Measurements from ENCODE around the gene STKLD1.

STKLD1 gene

DNA sequence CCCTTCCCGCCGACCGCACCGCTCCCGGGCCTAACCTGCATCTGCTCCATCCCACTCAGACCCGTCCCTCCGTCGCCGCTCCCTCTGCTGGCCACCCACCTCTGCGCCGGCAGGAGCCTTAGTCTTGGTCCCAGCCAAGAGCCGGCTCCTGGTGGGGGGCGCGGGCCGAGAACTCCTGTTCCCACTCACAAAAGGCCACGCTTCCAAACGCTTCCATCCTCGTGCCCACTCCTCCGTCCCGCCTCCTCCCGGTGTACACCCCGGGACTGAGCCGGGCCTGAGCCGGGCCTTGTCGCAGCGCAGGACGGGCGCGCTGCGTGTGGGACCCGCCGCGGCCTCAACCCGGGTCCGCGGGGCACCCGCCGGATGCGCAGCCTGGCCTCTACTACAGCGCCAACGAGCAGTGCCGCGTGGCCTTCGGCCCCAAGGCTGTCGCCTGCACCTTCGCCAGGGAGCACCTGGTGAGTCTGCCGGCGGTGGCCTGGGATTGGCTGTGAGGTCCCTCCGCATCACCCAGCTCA is 53.5 kb downstream of the STKLD1 start:
- H3K4me3 ChIP-seq (ENCODE audit: low read depth, low read length): no peak overlapping the region
- DNase-seq (ENCODE audit: low read depth, low spot score): no peak
- POLR2A ChIA-PET: no interaction called here
- CTCF ChIA-PET: interaction anchor here (1.5 kb wide), 1 partner anchor 10 kb away, joined by 5 read pairs; no protein-coding TSS in a partner anchor
- TF ChIP-seq, protein P1, sequence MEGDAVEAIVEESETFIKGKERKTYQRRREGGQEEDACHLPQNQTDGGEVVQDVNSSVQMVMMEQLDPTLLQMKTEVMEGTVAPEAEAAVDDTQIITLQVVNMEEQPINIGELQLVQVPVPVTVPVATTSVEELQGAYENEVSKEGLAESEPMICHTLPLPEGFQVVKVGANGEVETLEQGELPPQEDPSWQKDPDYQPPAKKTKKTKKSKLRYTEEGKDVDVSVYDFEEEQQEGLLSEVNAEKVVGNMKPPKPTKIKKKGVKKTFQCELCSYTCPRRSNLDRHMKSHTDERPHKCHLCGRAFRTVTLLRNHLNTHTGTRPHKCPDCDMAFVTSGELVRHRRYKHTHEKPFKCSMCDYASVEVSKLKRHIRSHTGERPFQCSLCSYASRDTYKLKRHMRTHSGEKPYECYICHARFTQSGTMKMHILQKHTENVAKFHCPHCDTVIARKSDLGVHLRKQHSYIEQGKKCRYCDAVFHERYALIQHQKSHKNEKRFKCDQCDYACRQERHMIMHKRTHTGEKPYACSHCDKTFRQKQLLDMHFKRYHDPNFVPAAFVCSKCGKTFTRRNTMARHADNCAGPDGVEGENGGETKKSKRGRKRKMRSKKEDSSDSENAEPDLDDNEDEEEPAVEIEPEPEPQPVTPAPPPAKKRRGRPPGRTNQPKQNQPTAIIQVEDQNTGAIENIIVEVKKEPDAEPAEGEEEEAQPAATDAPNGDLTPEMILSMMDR (IDR thresholded peaks at IDR 0.05; ENCODE audit: insufficient read depth, low read length, missing control alignments): peak; percentile 68

DNA sequence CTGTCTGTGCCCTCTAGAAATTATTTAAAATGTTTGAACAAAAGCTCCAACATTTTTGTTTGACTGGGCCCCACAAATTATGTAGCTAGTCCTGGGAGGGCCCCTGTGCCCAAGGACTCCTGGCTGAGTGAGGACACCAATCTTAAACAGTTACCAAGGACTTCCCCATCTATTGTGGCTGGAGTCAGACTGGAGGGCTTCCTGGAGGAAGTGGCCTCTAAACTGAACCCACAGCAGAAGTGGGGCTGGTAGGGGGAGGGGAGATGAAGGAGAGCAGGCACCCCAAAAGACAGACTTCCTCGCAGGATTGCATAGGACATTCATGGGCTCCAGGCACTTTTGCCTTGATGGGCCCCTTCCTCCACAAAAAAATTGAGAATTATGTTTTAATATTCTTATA is 54.1 kb downstream of the STKLD1 start:
- TF ChIP-seq, protein P1 (IDR thresholded peaks at IDR 0.05; ENCODE audit: insufficient read depth, low read length, missing control alignments): no peak
- ChIA-PET CTCF (interaction anchor here (1.5 kb wide), 1 partner anchor 9 kb away, joined by 5 read pairs; no protein-coding TSS in a partner anchor), POLR2A (no interaction called here)
- no peak overlapping the region for H3K4me3 ChIP-seq (ENCODE audit: low read depth, low read length)
- DNase-seq (ENCODE audit: low read depth, low spot score): no peak

DNA sequence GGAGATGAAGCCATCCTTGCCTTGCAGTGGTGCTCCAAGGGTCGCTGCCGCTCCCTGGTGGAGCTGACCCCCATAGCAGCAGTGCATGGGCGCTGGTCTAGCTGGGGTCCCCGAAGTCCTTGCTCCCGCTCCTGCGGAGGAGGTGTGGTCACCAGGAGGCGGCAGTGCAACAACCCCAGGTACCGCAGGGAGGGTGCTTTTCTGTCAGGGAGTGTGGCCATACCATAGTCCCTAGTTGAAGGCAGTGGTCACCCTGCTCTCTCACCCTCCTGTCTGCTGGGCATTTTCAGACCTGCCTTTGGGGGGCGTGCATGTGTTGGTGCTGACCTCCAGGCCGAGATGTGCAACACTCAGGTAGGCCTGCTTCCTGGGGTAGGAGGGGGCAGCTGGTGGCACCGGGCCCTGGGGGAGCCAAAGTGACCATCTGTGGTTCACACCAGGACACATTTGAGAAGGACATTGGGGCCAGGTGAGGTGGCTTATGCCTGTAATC is 57.2 kb downstream of the STKLD1 start:
- POLR2A ChIA-PET: no interaction called here
- TF ChIP-seq, protein P1 (IDR thresholded peaks at IDR 0.05; ENCODE audit: insufficient read depth, low read length, missing control alignments): no peak
- no peak for DNase-seq (ENCODE audit: low read depth, low spot score)
- CTCF ChIA-PET: no interaction called here
- H3K4me3 ChIP-seq (ENCODE audit: low read depth, low read length): no peak overlapping the region

DNA sequence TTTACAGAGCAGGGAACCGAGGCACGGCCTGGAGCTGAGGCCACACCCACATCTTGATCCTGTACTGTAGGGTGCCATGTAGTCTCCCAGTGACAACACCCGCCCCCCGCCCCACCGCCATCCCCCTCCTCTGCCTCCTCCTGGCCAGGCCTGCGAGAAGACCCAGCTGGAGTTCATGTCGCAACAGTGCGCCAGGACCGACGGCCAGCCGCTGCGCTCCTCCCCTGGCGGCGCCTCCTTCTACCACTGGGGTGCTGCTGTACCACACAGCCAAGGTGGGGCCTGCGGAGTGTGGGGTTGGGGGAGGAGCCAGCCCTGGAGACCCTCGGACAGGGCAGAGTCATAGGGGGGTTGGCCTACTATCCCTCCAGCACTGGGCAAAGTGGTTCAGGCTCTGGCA is 60.5 kb downstream of the STKLD1 start:
- DNase-seq (ENCODE audit: low read depth, low spot score): no peak
- H3K4me3 ChIP-seq (ENCODE audit: low read depth, low read length): no peak overlapping the region
- TF ChIP-seq, protein P1 (IDR thresholded peaks at IDR 0.05; ENCODE audit: insufficient read depth, low read length, missing control alignments): no peak
- POLR2A ChIA-PET: no interaction called here
- CTCF ChIA-PET: no interaction called here

DNA sequence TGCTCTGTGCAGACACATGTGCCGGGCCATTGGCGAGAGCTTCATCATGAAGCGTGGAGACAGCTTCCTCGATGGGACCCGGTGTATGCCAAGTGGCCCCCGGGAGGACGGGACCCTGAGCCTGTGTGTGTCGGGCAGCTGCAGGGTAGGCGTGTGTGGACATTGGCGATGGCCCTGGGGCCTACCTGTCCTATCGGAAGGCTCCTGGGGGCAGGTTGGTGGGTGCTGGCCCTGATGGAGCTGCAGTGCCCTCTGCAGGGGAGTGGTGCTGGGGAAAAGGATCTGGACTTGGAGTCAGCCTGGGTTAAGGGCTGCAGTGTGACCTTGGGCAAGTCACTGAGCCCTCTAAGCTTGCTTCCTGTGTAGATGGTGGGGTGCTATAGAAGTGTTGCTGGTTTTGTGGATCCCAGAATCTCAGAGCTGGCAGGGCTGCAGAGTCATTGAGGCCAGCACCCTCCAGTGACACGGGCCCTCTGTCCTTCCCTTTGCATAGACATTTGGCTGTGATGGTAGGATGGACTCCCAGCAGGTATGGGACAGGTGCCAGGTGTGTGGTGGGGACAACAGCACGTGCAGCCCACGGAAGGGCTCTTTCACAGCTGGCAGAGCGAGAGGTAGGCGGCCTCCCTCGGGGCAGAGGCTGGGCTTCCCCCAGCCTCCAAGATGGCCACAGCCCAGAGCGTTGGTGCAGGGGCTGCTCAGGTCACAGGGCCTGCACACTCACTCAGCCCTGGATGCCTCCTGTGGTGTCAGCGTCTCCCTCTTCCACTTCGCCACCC is 61.8 kb downstream of the STKLD1 start:
- no peak for DNase-seq (ENCODE audit: low read depth, low spot score)
- ChIA-PET POLR2A (no interaction called here), CTCF (interaction anchor here (0.9 kb wide), 1 partner anchor 21 kb away, joined by 3 read pairs; no protein-coding TSS in a partner anchor)
- TF ChIP-seq, protein P1 (IDR thresholded peaks at IDR 0.05; ENCODE audit: insufficient read depth, low read length, missing control alignments): no peak
- no peak overlapping the region for H3K4me3 ChIP-seq (ENCODE audit: low read depth, low read length)

DNA sequence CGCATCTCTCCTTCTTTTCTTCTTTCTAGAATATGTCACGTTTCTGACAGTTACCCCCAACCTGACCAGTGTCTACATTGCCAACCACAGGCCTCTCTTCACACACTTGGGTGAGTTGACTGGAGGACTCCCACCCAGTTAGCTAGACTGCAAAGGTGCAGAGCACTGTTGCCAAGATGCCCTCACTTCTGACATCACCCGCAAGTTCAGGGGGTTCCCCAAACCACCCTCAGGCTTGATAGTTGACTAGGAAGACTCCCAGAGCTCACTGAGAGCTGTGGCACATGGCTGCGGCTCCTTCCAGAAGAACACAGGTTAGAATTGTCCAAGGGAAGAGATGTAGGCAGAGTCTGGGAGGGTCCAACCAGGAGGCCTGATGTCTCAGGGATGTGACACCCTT is 63.2 kb downstream of the STKLD1 start:
- CTCF ChIA-PET: interaction anchor here (1.7 kb wide), 1 partner anchor 9 kb away, joined by 5 read pairs; no protein-coding TSS in a partner anchor

More for the DNA sequence above, 63.2 kb downstream of the STKLD1 start:
- no peak overlapping the region for H3K4me3 ChIP-seq (ENCODE audit: low read depth, low read length)
- DNase-seq (ENCODE audit: low read depth, low spot score): no peak
- POLR2A ChIA-PET: no interaction called here
- TF ChIP-seq, protein P1 (IDR thresholded peaks at IDR 0.05; ENCODE audit: insufficient read depth, low read length, missing control alignments): no peak

All from AG04449 (cell line).